ENCODE measurements around the gene MAD2L1. TPM values are rescaled to one million over a fixed set of nuclear protein-coding genes. Genes with fewer than 3 reads are reported as not detected.

MAD2L1 gene
- total and polyA plus RNA-seq, 2 of the 4 experiments (the other 2 are of a cell fraction) = 13.6 to 15.2 TPM

DNA sequence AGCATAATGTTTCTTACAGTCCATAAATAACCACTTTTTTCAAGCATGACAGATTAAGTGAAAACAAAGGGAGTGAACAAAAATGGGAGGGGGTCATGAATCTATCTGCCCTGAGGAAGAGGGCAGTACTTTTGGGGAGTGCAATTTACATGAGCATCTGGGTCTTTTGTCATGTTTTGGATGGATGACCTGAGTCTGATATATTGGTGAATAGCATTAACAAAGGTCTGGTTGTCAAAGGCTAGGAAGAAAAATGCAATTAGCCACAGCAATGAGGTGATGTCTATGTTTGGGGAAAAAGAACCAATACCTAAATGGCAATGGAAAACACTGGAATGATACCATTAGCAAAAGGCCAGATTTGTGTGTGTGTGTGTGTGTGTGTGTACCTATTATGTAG lies 15.1 kb upstream of the MAD2L1 start:
- no peak overlapping the region for H3K14ac ChIP-seq (replicated peaks; ENCODE audit: low read depth, low read length)
- no peak overlapping the region for H4K91ac ChIP-seq (ENCODE audit: insufficient read depth, low read depth, low read length)
- no peak overlapping the region for H3K9ac ChIP-seq (ENCODE audit: low read depth, low read length)
- no TSS peak for BruUV-seq (replicated peaks)
- H3K27ac ChIP-seq (ENCODE audit: insufficient read depth, low read length) = no peak overlapping the region
- no peaks in the 10 kb centered on the region for H3K36me3 ChIP-seq (ENCODE audit: control insufficient read depth, insufficient read depth, low read length)
- H2AFZ ChIP-seq (replicated peaks; ENCODE audit: low read length, poor library complexity) = no peak overlapping the region
- ATAC-seq (ENCODE audit: low read depth) = no peak
- H2BK20ac ChIP-seq (ENCODE audit: low read depth, low read length) = no peak overlapping the region
- POLR2A ChIA-PET (ENCODE audit: unreplicated experiment) = no interaction called here
- H3K9me3 ChIP-seq (ENCODE audit: control insufficient read depth, insufficient read depth, low read length) = no peaks in the 10 kb centered on the region
- H3K56ac ChIP-seq (ENCODE audit: extremely low read depth, insufficient read depth, low read length) = no peak overlapping the region
- TF ChIP-seq BHLHE40 (IDR thresholded peaks at IDR 0.05; ENCODE audit: low read depth, low read length) (no peak), NFE2L2 (IDR thresholded peaks at IDR 0.05; ENCODE audit: low read depth, low read length) (no peak), MAZ (IDR thresholded peaks at IDR 0.05; ENCODE audit: borderline replicate concordance, low read depth, low read length) (no peak), CHD1 (IDR thresholded peaks at IDR 0.05; ENCODE audit: low read depth, low read length) (no peak), RFX5 (IDR thresholded peaks at IDR 0.05; ENCODE audit: low read depth, low read length) (no peak), CEBPB (IDR thresholded peaks at IDR 0.05; ENCODE audit: low read depth, low read length) (no peak), MAFK (IDR thresholded peaks at IDR 0.05; ENCODE audit: low read depth, low read length) (no peak), RCOR1 (IDR thresholded peaks at IDR 0.05; ENCODE audit: insufficient replicate concordance, low read length) (no peak), MXI1 (IDR thresholded peaks at IDR 0.05; ENCODE audit: borderline replicate concordance, low read depth, low read length) (no peak), RAD21 (IDR thresholded peaks at IDR 0.05; ENCODE audit: low read length) (no peak)
- TF ChIP-seq, protein P1, sequence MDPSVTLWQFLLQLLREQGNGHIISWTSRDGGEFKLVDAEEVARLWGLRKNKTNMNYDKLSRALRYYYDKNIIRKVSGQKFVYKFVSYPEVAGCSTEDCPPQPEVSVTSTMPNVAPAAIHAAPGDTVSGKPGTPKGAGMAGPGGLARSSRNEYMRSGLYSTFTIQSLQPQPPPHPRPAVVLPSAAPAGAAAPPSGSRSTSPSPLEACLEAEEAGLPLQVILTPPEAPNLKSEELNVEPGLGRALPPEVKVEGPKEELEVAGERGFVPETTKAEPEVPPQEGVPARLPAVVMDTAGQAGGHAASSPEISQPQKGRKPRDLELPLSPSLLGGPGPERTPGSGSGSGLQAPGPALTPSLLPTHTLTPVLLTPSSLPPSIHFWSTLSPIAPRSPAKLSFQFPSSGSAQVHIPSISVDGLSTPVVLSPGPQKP (IDR thresholded peaks at IDR 0.05; ENCODE audit: borderline replicate concordance, low read depth, low read length) = no peak
- TF ChIP-seq, protein P2, sequence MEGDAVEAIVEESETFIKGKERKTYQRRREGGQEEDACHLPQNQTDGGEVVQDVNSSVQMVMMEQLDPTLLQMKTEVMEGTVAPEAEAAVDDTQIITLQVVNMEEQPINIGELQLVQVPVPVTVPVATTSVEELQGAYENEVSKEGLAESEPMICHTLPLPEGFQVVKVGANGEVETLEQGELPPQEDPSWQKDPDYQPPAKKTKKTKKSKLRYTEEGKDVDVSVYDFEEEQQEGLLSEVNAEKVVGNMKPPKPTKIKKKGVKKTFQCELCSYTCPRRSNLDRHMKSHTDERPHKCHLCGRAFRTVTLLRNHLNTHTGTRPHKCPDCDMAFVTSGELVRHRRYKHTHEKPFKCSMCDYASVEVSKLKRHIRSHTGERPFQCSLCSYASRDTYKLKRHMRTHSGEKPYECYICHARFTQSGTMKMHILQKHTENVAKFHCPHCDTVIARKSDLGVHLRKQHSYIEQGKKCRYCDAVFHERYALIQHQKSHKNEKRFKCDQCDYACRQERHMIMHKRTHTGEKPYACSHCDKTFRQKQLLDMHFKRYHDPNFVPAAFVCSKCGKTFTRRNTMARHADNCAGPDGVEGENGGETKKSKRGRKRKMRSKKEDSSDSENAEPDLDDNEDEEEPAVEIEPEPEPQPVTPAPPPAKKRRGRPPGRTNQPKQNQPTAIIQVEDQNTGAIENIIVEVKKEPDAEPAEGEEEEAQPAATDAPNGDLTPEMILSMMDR (conservative IDR thresholded peaks at IDR 0.05; ENCODE audit: low read depth, low read length) = no peak
- no peak for DNase-seq
- no peaks in the 10 kb centered on the region for H3K9me1 ChIP-seq (ENCODE audit: insufficient read depth, low read length)
- H2BK120ac ChIP-seq (ENCODE audit: low read depth, low read length) = no peak overlapping the region
- no peaks in the 10 kb centered on the region for H3K27me3 ChIP-seq (ENCODE audit: control insufficient read depth, insufficient read depth, low read length)
- H3K79me1 ChIP-seq (ENCODE audit: low read depth in 1 of 2, low read length in 2 of 2) = no peaks in the 10 kb centered on the region
- no peak overlapping the region for H3K4me3 ChIP-seq (ENCODE audit: insufficient read depth, low read depth, low read length)
- H2AK5ac ChIP-seq (ENCODE audit: low read depth, low read length) = no peak overlapping the region
- dilution Hi-C loops (cut with HindIII; ENCODE audit: low sequenced_read_pairs, unreplicated experiment) (no loop called here), intact Hi-C loops (cut with micrococcal nuclease) (no loop called here), in situ Hi-C loops (cut with MboI; ENCODE audit: low sequenced_read_pairs) (no loop called here)
- CTCF ChIA-PET = no interaction called here
- H4K8ac ChIP-seq (ENCODE audit: low read depth in 2 of 2, low read length in 2 of 2) = no peak overlapping the region
- H2AK9ac ChIP-seq (replicated peaks; ENCODE audit: low read depth, low read length, poor library complexity) = no peak overlapping the region
- no peak overlapping the region for H2BK5ac ChIP-seq (ENCODE audit: low read depth, low read length, poor library complexity, severe bottlenecking)
- H3K4ac ChIP-seq (ENCODE audit: low read depth, low read length) = no peak overlapping the region
- H3K18ac ChIP-seq (ENCODE audit: low read depth, low read length) = no peak overlapping the region
- H2BK15ac ChIP-seq (ENCODE audit: low read depth, low read length) = no peak overlapping the region
- no peak overlapping the region for H4K5ac ChIP-seq (ENCODE audit: low read depth, low read length)
- no peaks in the 10 kb centered on the region for H3K4me1 ChIP-seq (ENCODE audit: control insufficient read depth, insufficient read depth, low read length)
- no peak overlapping the region for H3K23ac ChIP-seq (ENCODE audit: low read depth, low read length)
- no peaks in the 10 kb centered on the region for H4K20me1 ChIP-seq (ENCODE audit: insufficient read depth, low read length)
- H3K4me2 ChIP-seq (ENCODE audit: low read depth, low read length) = no peak overlapping the region

Data from IMR-90 (cell line).